ENCODE data around the gene PCCB. TPM values are rescaled to one million over a fixed set of nuclear protein-coding genes. Genes with fewer than 3 reads are reported as not detected.
"Not testable (repeated sequence)": the region's sequence is repeated elsewhere in the genome, so short reads cannot be mapped to it uniquely, and the experiment has no call there.

Gene PCCB
- total RNA-seq, 2 donors from 2014 or later: 19.3 to 22.6 TPM

GRCh38 chr3:136350557-136350956 is 100.4 kb downstream of the PCCB start:
- H3K27ac ChIP-seq: no peak overlapping the region
- H3K4me1 ChIP-seq (ENCODE audit: control insufficient read depth in 1 of 2, low read depth in 2 of 2): peaks cover 0 to 19% of the 10 kb centered on the region in 2 donors
- H3K9me3 ChIP-seq: no peaks in the 10 kb centered on the region
- DNase-seq (ENCODE audit: low spot score) (no peak), ATAC-seq (ENCODE audit: insufficient number of reproducible peaks, low FRiP score, low read depth) (no peak)
- H3K4me3 ChIP-seq: no peak overlapping the region
- no peak for TF ChIP-seq CTCF (IDR thresholded peaks at IDR 0.05)
- H3K36me3 ChIP-seq: peaks cover 3% of the 10 kb centered on the region
- H3K27me3 ChIP-seq (replicated peaks; ENCODE audit: insufficient read depth): no peaks in the 10 kb centered on the region

- Histone ChIP-seq H3K4me1 (ENCODE audit: control insufficient read depth in 1 of 2, low read depth in 2 of 2) (peaks cover 0 to 19% of the 10 kb centered on the region in 2 donors), H3K36me3 (peaks cover 8% of the 10 kb centered on the region), H3K27ac (no peak overlapping the region), H3K4me3 (no peak overlapping the region), H3K9me3 (no peaks in the 10 kb centered on the region), H3K27me3 (replicated peaks; ENCODE audit: insufficient read depth) (no peaks in the 10 kb centered on the region)
- no peak for TF ChIP-seq CTCF (IDR thresholded peaks at IDR 0.05)
- DNase-seq (ENCODE audit: low spot score) (no peak), ATAC-seq (ENCODE audit: insufficient number of reproducible peaks, low FRiP score, low read depth) (no peak)
Measured at GRCh38 chr3:136351351-136351750, 101.2 kb downstream of the PCCB start.

- ATAC-seq (ENCODE audit: insufficient number of reproducible peaks, low FRiP score, low read depth): no peak
- DNase-seq (ENCODE audit: low spot score): no peak
Measured at GRCh38 chr3:136351905-136352304, 101.8 kb downstream of the PCCB start.

GRCh38 chr3:136353461-136353860 is 103.3 kb downstream of the PCCB start:
- H3K4me3 ChIP-seq: no peak overlapping the region
- ATAC-seq (ENCODE audit: insufficient number of reproducible peaks, low FRiP score, low read depth) (no peak), DNase-seq (ENCODE audit: low spot score) (no peak)
- peaks cover 8% of the 10 kb centered on the region for H3K36me3 ChIP-seq
- H3K27ac ChIP-seq: no peak overlapping the region
- no peak for TF ChIP-seq CTCF (IDR thresholded peaks at IDR 0.05)
- no peaks in the 10 kb centered on the region for H3K27me3 ChIP-seq (replicated peaks; ENCODE audit: insufficient read depth)
- H3K4me1 ChIP-seq (ENCODE audit: control insufficient read depth in 1 of 2, low read depth in 2 of 2): peaks cover 0 to 19% of the 10 kb centered on the region in 2 donors
- no peaks in the 10 kb centered on the region for H3K9me3 ChIP-seq

More at GRCh38 chr3:136351905-136352304, 101.8 kb downstream of the PCCB start:
- peaks cover 0 to 19% of the 10 kb centered on the region in 2 donors for H3K4me1 ChIP-seq (ENCODE audit: control insufficient read depth in 1 of 2, low read depth in 2 of 2)
- H3K9me3 ChIP-seq: no peaks in the 10 kb centered on the region
- H3K27ac ChIP-seq: no peak overlapping the region
- no peaks in the 10 kb centered on the region for H3K27me3 ChIP-seq (replicated peaks; ENCODE audit: insufficient read depth)
- no peak overlapping the region for H3K4me3 ChIP-seq
- H3K36me3 ChIP-seq: peaks cover 8% of the 10 kb centered on the region
- no peak for TF ChIP-seq CTCF (IDR thresholded peaks at IDR 0.05)

GRCh38 chr3:136366289-136366688 is 116.1 kb downstream of the PCCB start:
- DNase-seq (ENCODE audit: low spot score): no peak
- TF ChIP-seq CTCF (IDR thresholded peaks at IDR 0.05): no peak
- no peaks in the 10 kb centered on the region for H3K4me1 ChIP-seq (ENCODE audit: control insufficient read depth in 1 of 2, low read depth in 2 of 2)
- H3K9me3 ChIP-seq: no peaks in the 10 kb centered on the region
- H3K36me3 ChIP-seq: no peaks in the 10 kb centered on the region
- no peak overlapping the region for H3K4me3 ChIP-seq
- H3K27ac ChIP-seq: no peak overlapping the region
- no peak for ATAC-seq (ENCODE audit: insufficient number of reproducible peaks, low FRiP score, low read depth)
- no peaks in the 10 kb centered on the region for H3K27me3 ChIP-seq (replicated peaks; ENCODE audit: insufficient read depth)

- DNase-seq (ENCODE audit: low spot score); H3K4me3 ChIP-seq; H3K4me1 ChIP-seq (ENCODE audit: control insufficient read depth in 1 of 2, low read depth in 2 of 2); H3K27me3 ChIP-seq (replicated peaks; ENCODE audit: insufficient read depth); H3K27ac ChIP-seq; ATAC-seq (ENCODE audit: insufficient number of reproducible peaks, low FRiP score, low read depth); H3K9me3 ChIP-seq; H3K36me3 ChIP-seq: not testable (repeated sequence)
Measured at GRCh38 chr3:136375800-136376199, 125.7 kb downstream of the PCCB start.
